GM12892 (cell line): ENCODE data around the gene MOGAT1.

Experiments used
- POLR2A ChIP-seq: IDR thresholded peaks from 2 replicates; pipeline ENCODE4 v1.6.1; 2011; ENCODE audit warnings: low read depth, low read length, control low read depth
- POLR2AphosphoS5 ChIP-seq: IDR thresholded peaks from 2 replicates; pipeline ENCODE4 v1.6.1; 2011; ENCODE audit warnings: low read depth, low read length, control low read depth

- TF ChIP-seq POLR2AphosphoS5 (no peak), POLR2A (no peak)
These were observed 81.9 kb downstream of the MOGAT1 start for GRCh38 chr2:222753251-222753824.
